Measurements from ENCODE around the gene FSTL4.
A peak's percentile ranks its signal among the peaks of the same experiment; 100 is the strongest.

The FSTL4 gene

DNA sequence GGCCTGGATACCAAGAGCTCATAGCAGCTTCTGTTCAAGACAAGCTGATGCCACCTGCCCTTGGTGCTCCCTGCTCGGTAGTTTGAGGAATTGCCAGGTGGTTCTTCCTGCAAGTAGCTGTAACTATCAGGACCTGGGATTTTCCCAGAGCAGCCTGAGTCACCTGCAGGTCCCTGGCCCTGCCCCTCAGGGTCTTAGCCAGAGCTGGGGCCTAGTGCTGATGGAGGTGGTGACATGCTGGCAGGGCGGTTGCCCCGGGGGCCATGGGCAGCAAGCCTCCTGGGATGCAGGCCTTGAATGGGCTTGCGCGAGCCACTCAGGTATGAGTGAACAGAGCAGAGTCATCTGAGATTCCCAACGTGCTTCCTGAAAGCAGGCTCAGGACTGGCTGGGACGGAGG lies 298.3 kb downstream of the FSTL4 start:
- DNase-seq: no peak

DNA sequence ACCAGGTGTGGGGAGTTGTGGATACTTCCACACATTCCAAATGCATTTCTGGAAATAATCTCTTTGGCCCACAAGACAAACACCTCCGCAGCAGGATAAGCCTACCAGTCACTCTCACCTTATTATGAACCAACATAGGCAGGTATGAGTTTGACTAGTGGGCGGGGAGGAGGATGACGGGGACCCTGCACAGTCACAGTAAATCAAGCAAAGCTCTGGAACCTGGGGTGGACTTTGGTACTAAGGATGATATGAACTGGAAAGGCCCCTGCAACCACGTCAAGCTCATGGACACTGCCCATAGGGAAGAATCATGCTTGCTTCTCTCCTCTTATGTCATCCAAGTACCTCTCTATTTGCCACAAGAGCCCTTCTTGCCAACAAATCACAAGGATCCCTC lies 301.2 kb downstream of the FSTL4 start:
- no peak for DNase-seq

- DNase-seq: no peak
Observed at GRCh38 chr5:133309984-133310621, 302.2 kb downstream of the FSTL4 start.

DNA sequence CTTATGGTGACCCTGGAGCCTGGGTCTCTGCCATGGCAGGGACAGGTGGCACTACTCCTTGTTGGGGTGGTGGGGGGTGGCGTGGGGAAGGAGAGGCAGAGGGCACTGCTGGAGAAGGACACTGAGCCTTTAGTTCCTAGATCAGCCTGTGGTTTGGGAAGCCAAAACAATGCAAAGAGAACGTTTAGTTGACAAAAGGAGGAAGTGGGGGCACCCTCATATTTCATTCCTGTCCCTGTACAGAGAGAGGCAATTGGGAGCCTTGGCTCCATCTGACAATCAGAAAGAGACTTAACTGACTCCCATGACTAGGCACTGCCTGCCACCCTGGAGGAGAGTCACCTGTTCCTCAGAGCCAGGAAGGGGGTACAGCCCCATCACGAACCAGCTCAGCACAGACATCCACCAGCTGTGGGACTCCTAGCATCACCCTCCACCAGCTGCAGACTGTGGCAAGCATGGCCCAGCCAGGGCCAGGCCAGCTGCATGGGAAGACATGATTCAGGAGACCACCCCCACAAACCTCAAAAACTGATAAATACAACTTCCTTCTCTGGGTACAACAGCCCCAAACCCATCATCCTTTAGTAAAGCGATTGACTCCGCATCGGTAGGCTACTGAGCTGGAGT lies 303.1 kb downstream of the FSTL4 start:
- DNase-seq: no peak

DNA sequence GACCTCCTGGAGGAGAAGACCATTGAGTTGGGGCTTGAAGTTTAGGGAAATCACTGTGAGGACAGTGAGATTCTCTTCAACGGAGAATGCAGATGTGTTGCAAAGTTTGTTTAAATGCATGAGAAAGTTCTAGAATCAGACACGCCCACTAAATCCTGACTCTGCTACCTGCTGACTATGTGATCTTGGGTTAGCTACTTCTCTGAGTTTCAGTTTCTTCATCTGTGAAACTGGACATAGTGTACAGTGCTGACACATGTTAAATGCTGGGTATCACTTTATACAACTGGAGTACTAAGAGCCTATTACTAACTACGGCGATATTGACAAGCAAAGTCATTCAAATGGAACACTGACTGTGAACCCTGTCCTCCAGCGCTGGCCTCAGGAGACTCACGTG lies 305.1 kb downstream of the FSTL4 start:
- DNase-seq: no peak

GRCh38 chr5:133304707-133305216 lies 307.6 kb downstream of the FSTL4 start:
- DNase-seq: no peak

DNA sequence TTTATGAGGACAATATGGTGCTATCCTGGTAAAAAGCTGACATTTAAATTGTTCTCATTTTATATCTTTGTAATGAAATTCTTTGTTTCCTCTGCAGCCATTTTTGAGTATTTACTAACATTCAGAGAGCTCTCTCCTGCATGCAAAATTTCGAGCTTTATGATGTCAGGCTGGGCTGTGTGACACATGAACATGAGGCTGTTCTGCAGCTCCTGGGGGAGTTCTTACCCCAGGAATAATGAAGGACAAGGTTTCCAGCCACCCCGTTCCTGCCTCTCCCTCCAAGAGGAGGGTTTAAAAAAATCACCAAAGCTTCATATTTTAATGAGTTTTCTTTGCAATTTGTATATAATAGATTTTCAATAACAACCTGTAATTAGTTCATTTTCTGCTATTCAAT lies 308.2 kb downstream of the FSTL4 start:
- DNase-seq: no peak

- no peak for DNase-seq
Observed at GRCh38 chr5:133303298-133303697, 309.0 kb downstream of the FSTL4 start.

GRCh38 chr5:133299728-133300127 lies 312.6 kb downstream of the FSTL4 start:
- DNase-seq: no peak

DNA sequence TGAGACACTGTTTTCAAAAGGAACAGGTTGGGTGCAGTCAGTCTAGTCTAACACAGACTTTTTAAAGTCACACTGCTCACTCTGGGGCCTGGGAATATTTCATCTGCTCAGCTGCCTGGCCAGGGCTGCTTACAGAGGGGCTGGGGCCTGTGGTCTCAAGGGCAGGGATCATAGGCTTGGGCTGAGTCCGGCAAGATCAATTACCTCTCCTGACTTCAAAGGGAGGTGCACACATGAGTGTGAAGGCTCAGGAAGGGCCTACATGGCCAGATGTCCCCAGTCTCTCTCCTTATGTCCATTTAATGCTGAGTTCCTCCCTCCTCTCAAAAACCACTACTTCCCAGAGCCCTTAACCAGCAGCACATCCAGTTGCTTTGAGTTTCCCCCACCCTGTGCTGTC lies 313.3 kb downstream of the FSTL4 start:
- DNase-seq: no peak

DNA sequence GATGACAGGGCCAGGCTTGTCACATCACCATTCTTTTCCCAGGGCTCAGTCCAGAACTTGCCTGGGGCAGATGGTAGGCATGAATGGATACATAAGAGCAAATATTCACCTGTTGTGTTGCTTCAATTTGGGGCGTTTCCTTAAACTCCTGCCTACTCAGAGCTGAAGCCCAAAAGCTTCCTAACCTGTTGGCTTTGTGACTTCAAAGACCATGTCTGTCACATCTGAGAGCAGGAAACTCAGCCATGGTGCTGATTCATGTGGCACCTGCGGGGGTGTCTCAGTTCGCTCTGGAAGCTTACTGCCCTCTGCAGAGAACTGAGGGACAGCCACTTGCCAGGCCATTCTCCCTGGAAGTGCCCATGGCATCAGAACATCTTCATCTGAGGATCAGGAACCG lies 313.9 kb downstream of the FSTL4 start:
- no peak for DNase-seq

DNA sequence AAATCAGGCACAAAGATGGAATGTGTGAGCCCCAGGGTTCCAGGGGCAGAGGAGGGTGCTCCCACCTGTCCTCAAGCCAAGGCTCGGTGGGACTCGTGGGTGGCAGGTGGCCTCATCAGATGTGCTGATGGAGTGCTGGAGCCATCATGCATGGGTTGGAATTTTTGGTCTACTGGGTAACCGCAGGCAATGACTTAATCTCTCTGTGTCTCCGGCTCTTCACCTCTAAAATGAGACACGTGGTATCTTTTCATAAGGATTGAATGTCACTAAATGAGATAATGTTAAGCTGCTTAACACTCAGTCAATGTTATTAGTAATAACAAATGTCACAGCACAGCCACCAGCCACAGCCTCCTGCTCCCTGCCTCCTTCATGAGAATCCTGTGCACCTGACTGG lies 315.0 kb downstream of the FSTL4 start:
- no peak for DNase-seq

GRCh38 chr5:133296624-133297023 lies 315.7 kb downstream of the FSTL4 start:
- no peak for DNase-seq

DNA sequence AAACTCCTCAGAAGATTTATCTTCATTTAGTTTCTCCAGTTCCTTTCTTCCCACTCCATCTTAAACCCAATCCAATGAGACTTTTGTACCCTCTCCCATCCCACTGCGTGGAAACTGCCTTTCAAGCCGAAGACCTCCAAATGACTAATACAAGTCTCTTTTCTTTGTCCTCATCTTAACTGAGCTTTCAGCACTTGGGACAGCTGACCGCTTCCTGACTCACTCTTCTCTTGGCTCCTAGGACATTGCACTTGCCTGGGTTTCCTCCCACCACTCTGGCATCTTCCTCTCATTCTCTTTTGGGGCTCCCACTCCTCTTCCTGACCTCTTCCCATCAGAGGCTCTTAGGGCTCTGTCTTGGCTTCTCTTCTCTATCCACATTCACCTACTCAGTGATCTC lies 316.8 kb downstream of the FSTL4 start:
- DNase-seq: no peak

DNA sequence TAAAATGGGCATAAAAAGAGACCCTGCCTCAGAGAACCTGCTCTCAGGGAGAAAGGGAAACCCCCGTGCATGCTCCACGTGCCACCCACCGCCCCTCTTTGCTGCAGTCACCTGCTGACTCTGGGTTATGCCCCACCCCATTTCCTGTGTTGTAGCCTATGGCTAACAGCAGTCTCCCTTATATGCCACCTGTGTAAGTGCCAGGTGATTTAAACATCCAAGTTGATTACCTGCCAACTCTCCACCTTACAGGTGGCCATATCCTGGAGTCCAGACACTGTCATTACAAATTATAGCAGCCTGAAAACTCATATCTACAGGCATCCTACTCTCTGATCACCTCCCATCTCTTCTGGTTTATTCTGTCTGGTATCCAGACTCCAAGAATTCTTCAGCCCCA lies 318.0 kb downstream of the FSTL4 start:
- no peak for DNase-seq

GRCh38 chr5:133293960-133294359 lies 318.4 kb downstream of the FSTL4 start:
- DNase-seq: no peak

GRCh38 chr5:133292300-133292699 lies 320.0 kb downstream of the FSTL4 start:
- no peak for DNase-seq

DNA sequence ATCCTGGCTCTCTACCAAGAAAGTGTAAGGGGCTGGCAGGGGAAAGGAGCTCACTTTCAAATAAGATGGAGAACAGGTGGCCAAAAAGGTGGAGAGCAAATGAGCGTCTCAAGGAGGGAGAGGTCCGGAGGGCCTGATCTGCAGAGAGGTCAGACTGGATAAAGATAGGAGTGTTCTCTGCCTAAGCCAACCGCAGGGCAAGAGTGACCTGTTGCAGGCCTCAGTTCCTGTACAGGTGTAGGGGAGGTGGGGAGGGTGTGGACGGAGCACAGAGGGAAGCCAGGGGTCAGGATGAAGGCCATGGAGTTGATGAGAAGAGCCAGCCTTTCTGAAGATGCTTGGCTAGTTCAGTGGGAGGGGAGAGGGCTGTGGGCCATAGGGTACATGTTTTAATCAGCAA lies 320.8 kb downstream of the FSTL4 start:
- no peak for DNase-seq

DNA sequence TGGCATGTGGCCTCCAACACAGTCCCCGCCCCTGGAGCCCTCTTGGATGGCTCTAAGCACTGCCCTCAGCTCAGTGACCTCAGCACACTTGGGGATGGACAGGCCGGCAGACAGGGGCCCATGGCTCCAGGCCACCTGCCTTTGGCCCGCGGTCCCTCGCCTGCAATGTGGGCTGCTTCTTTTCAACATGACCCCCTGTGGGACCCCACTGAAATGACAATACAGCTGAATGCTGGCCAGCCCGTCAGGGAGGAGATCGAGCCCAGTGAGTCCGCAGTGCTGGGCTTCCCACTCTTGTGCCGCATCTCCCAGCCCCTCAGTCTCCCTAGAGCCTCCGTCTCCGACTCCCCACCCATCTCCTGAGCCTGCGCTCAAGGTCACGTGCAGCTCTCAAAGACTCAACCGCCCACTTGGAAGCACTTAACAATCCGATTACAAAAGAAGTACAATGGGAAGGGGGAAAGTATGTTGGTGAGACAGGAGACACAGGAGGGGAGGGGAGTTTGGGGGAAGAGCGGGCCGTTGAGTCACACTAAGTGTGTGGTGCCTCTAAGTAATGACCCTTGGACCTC lies 321.6 kb downstream of the FSTL4 start:
- no peak for DNase-seq

DNA sequence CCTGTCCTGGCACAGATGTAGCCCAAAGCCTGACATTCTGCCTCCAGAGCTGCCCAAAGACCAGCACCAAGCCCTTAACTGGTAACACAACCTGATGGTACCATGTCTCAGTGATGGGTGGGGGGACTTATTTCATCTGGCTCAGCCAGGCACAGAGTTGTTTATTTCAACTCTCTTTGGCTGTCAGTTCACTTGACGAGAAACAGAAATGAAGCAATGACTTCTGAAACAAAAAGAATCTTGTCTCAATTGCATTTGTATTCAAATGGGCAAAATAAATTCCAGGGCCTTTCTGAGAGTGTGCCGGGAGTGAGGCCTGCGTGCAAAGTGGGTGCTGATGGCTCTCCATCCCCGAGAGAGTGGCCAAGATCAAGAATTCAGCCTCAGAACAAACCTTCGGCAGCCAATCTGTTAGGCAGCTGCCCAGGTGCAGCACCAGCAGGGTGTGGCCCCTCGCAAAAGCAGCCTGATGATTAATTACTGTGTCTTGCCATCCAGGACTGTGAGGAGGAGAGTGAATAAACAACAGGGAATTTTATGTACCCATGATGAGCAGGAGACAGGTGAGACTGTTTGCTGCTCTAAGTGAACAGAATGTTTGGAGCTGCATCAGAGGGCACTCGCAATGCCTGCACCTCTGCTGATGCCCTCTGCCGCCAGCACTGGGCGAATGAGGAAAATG lies 322.5 kb downstream of the FSTL4 start:
- no peak for DNase-seq

DNA sequence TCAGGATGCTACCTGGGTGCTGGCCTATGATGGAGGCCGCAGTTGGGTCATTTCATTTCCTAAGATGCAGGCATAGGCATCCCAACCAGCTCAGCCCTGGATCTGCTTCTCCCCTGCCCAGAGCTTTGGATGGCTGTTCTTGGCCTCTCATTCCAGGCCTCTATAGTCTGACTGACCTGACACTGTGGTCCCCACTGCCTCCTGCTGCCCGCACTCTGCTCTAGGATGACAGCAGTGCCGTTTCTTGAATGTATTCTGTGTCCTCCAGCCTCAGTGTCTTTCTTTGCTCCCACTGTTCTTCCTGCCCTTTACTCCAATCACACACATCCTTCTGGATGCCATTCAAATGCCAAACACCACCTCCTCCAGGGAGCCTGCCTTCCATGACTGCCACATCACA lies 324.8 kb downstream of the FSTL4 start:
- peak; percentile 35 for DNase-seq

GRCh38 chr5:133286483-133286882 lies 325.9 kb downstream of the FSTL4 start:
- no peak for DNase-seq

- no peak for DNase-seq
Observed at GRCh38 chr5:133285583-133286021, 326.7 kb downstream of the FSTL4 start.

- DNase-seq: no peak
Observed at GRCh38 chr5:133284306-133284705, 328.0 kb downstream of the FSTL4 start.
